ENCODE data around the gene CUTC.

Gene CUTC

GRCh38 chr10:99782447-99783286, 50.6 kb downstream of the CUTC start, which contains the start of gene ABCC2:
Gene ABCC2 (plus strand): TSS chr10:99782640. CDS start chr10:99782845, 205 bp downstream.
- no peak for DNase-seq

- DNase-seq, result no peak
These were observed 52.1 kb downstream of the CUTC start for GRCh38 chr10:99784016-99784726.

- no peak for DNase-seq
These were observed 52.9 kb downstream of the CUTC start for GRCh38 chr10:99784727-99785441.

GRCh38 chr10:99785646-99786045, 53.6 kb downstream of the CUTC start:
- DNase-seq, result no peak

- DNase-seq, result no peak
These were observed 55.3 kb downstream of the CUTC start for GRCh38 chr10:99787311-99787710.

- DNase-seq, result no peak
These were observed 55.9 kb downstream of the CUTC start for GRCh38 chr10:99787782-99788445.

GRCh38 chr10:99788598-99789256, 56.7 kb downstream of the CUTC start:
- DNase-seq, result no peak

GRCh38 chr10:99791831-99792230, 59.8 kb downstream of the CUTC start:
- no peak for DNase-seq

GRCh38 chr10:99793819-99794218, 61.8 kb downstream of the CUTC start:
- DNase-seq, result no peak

GRCh38 chr10:99796928-99797327, 64.9 kb downstream of the CUTC start:
- DNase-seq, result no peak

- DNase-seq, result no peak
These were observed 66.0 kb downstream of the CUTC start for GRCh38 chr10:99798031-99798430.

GRCh38 chr10:99798920-99799319, 66.9 kb downstream of the CUTC start:
- DNase-seq, result no peak

- DNase-seq, result no peak
These were observed 67.6 kb downstream of the CUTC start for GRCh38 chr10:99799613-99800012.

GRCh38 chr10:99804471-99804870, 72.4 kb downstream of the CUTC start:
- no peak for DNase-seq

- DNase-seq, result no peak
These were observed 73.2 kb downstream of the CUTC start for GRCh38 chr10:99805190-99805589.

All from amygdala (tissue), 56 donors.